Breast epithelium (tissue), 4 donors: Measurements from ENCODE around the gene ME3. TPM values are rescaled to one million over a fixed set of nuclear protein-coding genes. Genes with fewer than 3 reads are reported as not detected.
"Not testable (repeated sequence)": the region's sequence is repeated elsewhere in the genome, so short reads cannot be mapped to it uniquely, and the experiment has no call there.

Source experiments
- DNase-seq, 2 donors: peaks; one replicate each; pipeline ENCODE4 v3.0.0-alpha.2; 2019; ENCODE audit warnings: low spot score in 2 of 2
- H3K27ac ChIP-seq, 2 donors: fragments of 200-600 bp; sonication (generic) in 1 of 2; one replicate each; pipeline ENCODE4 v1.5.1; 2016 to 2019; ENCODE audit warnings: mild to moderate bottlenecking in 1 of 2
- H3K27me3 ChIP-seq, 2 donors: fragments of 200-600 bp; sonication (generic) in 1 of 2; one replicate each; pipeline versions ENCODE4 v1.5.1 to v1.6.0; 2017 to 2019; ENCODE audit warnings: control low read depth in 1 of 2, mild to moderate bottlenecking in 1 of 2
- H3K36me3 ChIP-seq: fragments of 200-600 bp; one replicate; pipeline ENCODE4 v1.5.1; 2019
- H3K4me1 ChIP-seq, 2 donors: fragments of 200-600 bp; sonication (generic); one replicate each; pipeline ENCODE4 v1.5.1; 2016 to 2019; ENCODE audit warnings: control low read depth in 1 of 2
- H3K4me3 ChIP-seq, 3 donors: fragments of 200-600 bp; sonication (generic); 1 replicate in 2 of 3; 2 replicates in 1 of 3; pipeline ENCODE4 v1.5.1; 2016 to 2019; ENCODE audit warnings: mild to moderate bottlenecking in 3 of 3, moderate library complexity in 2 of 3
- H3K9me3 ChIP-seq, 2 donors: fragments of 200-600 bp; sonication (generic) in 1 of 2; one replicate each; pipeline ENCODE4 v1.5.1; 2016 to 2019; ENCODE audit warnings: control low read depth in 1 of 2
- CTCF ChIP-seq, 3 donors: fragments of 450-650 bp; IDR thresholded peaks; one replicate each; pipeline ENCODE4 v1.5.1; 2016 to 2017; ENCODE audit warnings: antibody characterized with exemption in 3 of 3, mild to moderate bottlenecking in 3 of 3, moderate library complexity in 3 of 3
- POLR2A ChIP-seq: fragments of 450-650 bp; IDR thresholded peaks from one replicate; pipeline ENCODE4 v1.6.1; 2016; ENCODE audit warnings: antibody characterized with exemption, mild to moderate bottlenecking, moderate library complexity
- POLR2AphosphoS5 ChIP-seq, 3 donors: sonication (generic); formaldehyde crosslinking; IDR thresholded peaks; one replicate each; pipeline ENCODE4 v1.6.1; 2017; ENCODE audit warnings: antibody characterized with exemption in 3 of 3
- intact Hi-C: fragments of 100-400 bp; cut with DNase I; formaldehyde crosslinking; loops from one replicate; pipeline ENCODE4 v1.15.1; 2023; ENCODE audit warnings: low total_unique reads
- total RNA-seq, 3 donors: library from RNA; depleted of rRNA; stranded (reverse); fragments of >200 nt; gene quantifications; one replicate each; pipeline ENCODE4 v1.1.0, GENCODE V29; 2016

ME3 gene
- total RNA-seq, 3 donors from 2014 or later: 53.0 to 68.5 (median 56.3) TPM

- no peaks in the 10 kb centered on the region for H3K27me3 ChIP-seq
- H3K9me3 ChIP-seq: peaks cover 3 to 4% of the 10 kb centered on the region in 2 donors
- TF ChIP-seq POLR2AphosphoS5 (IDR thresholded peaks at IDR 0.05): no peak
- no peak for TF ChIP-seq POLR2A
- TF ChIP-seq CTCF (IDR thresholded peaks at IDR 0.05): no peak
- H3K36me3 ChIP-seq: no peaks in the 10 kb centered on the region
- intact Hi-C loops: loop anchor here (5.0 kb wide), 1 partner anchor 941 kb away; no protein-coding TSS in a partner anchor
- no peak for DNase-seq
- H3K4me1 ChIP-seq: no peaks in the 10 kb centered on the region
- H3K4me3 ChIP-seq: no peak overlapping the region
- no peak overlapping the region for H3K27ac ChIP-seq
These were observed 241.2 kb downstream of the ME3 start for GRCh38 chr11:86431258-86431657.

- Histone ChIP-seq H3K4me3 (no peak overlapping the region), H3K4me1 (no peaks in the 10 kb centered on the region), H3K27ac (no peak overlapping the region), H3K27me3 (no peaks in the 10 kb centered on the region), H3K36me3 (no peaks in the 10 kb centered on the region), H3K9me3 (peaks cover 0 to 3% of the 10 kb centered on the region in 2 donors)
- DNase-seq: no peak
- no peak for TF ChIP-seq POLR2A
- intact Hi-C loops: no loop called here
These were observed 245.0 kb downstream of the ME3 start for GRCh38 chr11:86427441-86427840.

GRCh38 chr11:86423488-86423887, 248.9 kb downstream of the ME3 start:
- H3K9me3 ChIP-seq, H3K27ac ChIP-seq, H3K36me3 ChIP-seq, intact Hi-C loops, DNase-seq, H3K4me1 ChIP-seq, H3K4me3 ChIP-seq, H3K27me3 ChIP-seq: not testable (repeated sequence)

- no peak for DNase-seq
- Histone ChIP-seq H3K4me1 (no peaks in the 10 kb centered on the region), H3K9me3 (no peaks in the 10 kb centered on the region), H3K27ac (no peak overlapping the region), H3K27me3 (no peaks in the 10 kb centered on the region), H3K4me3 (no peak overlapping the region), H3K36me3 (no peaks in the 10 kb centered on the region)
- intact Hi-C loops: no loop called here
- TF ChIP-seq CTCF (IDR thresholded peaks at IDR 0.05) (no peak), POLR2A (no peak), POLR2AphosphoS5 (IDR thresholded peaks at IDR 0.05) (no peak)
These were observed 250.0 kb downstream of the ME3 start for GRCh38 chr11:86422371-86422770.

- no peak overlapping the region for H3K27ac ChIP-seq
- no peaks in the 10 kb centered on the region for H3K4me1 ChIP-seq
- H3K36me3 ChIP-seq: no peaks in the 10 kb centered on the region
- no peaks in the 10 kb centered on the region for H3K27me3 ChIP-seq
- no peak for DNase-seq
- intact Hi-C loops: no loop called here
- no peak for TF ChIP-seq POLR2AphosphoS5 (IDR thresholded peaks at IDR 0.05)
- no peak for TF ChIP-seq POLR2A
- TF ChIP-seq CTCF (IDR thresholded peaks at IDR 0.05): no peak
- no peak overlapping the region for H3K4me3 ChIP-seq
- H3K9me3 ChIP-seq: no peaks in the 10 kb centered on the region
These were observed 250.5 kb downstream of the ME3 start for GRCh38 chr11:86421946-86422345.

GRCh38 chr11:86418917-86419316, 253.5 kb downstream of the ME3 start:
- Histone ChIP-seq H3K27ac (no peak overlapping the region), H3K27me3 (no peaks in the 10 kb centered on the region), H3K4me3 (no peak overlapping the region), H3K9me3 (no peaks in the 10 kb centered on the region), H3K4me1 (no peaks in the 10 kb centered on the region), H3K36me3 (no peaks in the 10 kb centered on the region)
- no peak for TF ChIP-seq POLR2AphosphoS5 (IDR thresholded peaks at IDR 0.05)
- no peak for TF ChIP-seq CTCF (IDR thresholded peaks at IDR 0.05)
- no peak for TF ChIP-seq POLR2A
- DNase-seq: no peak
- intact Hi-C loops: no loop called here
